ENCODE data around the gene ZNF292. TPM values are rescaled to one million over a fixed set of nuclear protein-coding genes. Genes with fewer than 3 reads are reported as not detected.

ZNF292 gene
- total RNA-seq, 1 experiment from 2014 or later, result 9.7 TPM

DNA sequence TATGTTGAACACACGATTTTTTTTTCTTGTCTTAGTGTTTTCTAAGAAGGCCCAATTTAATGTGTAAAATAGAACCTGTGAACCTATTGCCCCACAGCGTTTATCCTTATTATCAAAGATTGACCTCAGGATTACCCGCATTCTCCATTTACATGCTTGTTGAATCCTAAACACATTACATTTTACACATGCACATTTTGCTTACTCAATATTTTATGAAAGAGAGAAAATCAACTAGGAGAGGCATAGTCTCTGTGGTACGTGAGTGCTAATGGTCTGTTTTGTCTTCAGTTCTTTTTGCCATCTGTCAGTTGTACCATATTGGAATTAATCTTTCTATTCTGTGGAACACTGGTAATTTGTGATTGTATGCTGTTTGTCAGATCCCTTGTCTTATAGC is 86.9 kb downstream of the ZNF292 start:
- DNase-seq (ENCODE audit: low read depth, low spot score), result no peak
- in situ Hi-C loops (cut with HindIII; ENCODE audit: low pct_unique_long_range_greater_than_20kb, low sequenced_read_pairs), result no loop called here

DNA sequence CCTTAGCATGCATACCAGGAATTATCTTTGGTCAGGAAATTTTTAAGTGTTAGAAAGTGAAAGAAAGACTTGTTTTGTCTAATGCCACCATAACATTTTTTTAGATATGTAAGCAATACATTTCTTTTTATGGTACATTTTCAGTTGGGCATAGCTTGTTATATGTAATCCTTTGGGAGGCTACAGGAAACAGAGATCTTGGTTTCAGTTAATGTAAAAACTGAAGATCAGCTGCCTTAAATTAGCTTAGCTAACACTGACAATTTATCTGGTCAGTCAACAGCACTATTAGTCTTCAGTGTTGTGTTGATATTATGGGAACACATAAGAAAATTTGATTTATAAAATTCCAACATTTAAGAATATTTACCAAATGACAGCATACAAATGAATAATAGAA is 88.4 kb downstream of the ZNF292 start:
- in situ Hi-C loops (cut with HindIII; ENCODE audit: low pct_unique_long_range_greater_than_20kb, low sequenced_read_pairs), result no loop called here

DNA sequence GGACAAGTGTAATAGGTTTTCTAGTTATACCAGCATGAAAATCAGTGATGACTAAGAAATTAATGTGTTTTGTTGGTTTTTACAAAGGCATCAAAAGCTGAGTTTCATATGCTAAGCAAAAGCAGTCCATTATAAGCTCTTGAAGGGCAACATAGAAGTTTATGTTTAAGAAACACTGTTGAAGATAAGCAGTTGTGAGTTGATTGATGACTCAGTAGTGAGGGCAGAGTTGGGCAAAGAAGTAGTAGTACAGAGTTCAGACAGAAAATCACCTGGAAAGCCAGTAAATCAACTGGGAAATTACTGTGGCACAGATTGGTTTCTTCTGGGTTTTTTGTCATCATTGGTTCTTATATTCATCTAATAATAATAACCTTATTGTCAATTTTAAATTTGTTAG is 89.0 kb downstream of the ZNF292 start:
- in situ Hi-C loops (cut with HindIII; ENCODE audit: low pct_unique_long_range_greater_than_20kb, low sequenced_read_pairs), result no loop called here

More for the DNA sequence above, 88.4 kb downstream of the ZNF292 start:
- no peak for DNase-seq (ENCODE audit: low read depth, low spot score)

DNA sequence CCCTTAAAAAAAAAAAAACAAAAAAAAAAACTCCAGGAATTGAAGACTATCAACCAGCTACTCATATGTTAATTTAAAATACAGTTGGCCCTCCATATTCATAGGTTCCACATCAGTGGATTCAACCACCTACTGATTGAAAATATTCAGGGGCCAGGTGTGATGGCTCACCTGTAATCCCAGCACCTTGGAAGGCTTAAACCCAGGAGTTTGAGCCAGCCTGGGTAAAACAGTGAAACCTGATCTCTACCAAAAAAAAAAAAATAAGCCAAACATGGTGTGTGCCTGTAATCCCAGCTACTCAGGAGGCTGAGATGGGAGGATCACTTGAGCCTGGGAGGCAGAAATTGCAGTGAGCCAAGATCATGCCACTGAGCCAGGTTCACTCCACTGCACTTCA is 94.7 kb downstream of the ZNF292 start:
- in situ Hi-C loops (cut with HindIII; ENCODE audit: low pct_unique_long_range_greater_than_20kb, low sequenced_read_pairs), result no loop called here
- DNase-seq (ENCODE audit: low read depth, low spot score), result no peak

More for the DNA sequence above, 89.0 kb downstream of the ZNF292 start:
- no peak for DNase-seq (ENCODE audit: low read depth, low spot score)

DNA sequence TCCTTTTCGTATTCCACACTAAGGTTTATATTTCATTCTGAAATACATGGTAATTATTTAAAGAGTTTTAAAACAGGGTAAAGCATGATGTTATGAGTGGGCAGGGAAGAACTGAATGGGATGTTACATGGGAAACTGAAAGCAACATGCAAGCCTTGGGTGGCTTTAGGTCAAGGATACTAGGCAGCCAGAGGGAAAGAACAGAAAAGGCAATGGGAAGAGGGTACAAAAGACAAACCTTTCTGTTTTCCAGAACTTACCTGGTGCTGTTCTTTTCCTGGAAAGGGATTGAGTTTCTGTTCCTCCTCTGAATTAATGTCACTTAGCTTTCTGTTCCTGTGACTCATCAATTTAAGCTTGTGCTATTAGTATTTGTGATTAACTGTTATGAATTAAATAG is 95.9 kb downstream of the ZNF292 start:
- DNase-seq (ENCODE audit: low read depth, low spot score), result no peak
- in situ Hi-C loops (cut with HindIII; ENCODE audit: low pct_unique_long_range_greater_than_20kb, low sequenced_read_pairs), result no loop called here

DNA sequence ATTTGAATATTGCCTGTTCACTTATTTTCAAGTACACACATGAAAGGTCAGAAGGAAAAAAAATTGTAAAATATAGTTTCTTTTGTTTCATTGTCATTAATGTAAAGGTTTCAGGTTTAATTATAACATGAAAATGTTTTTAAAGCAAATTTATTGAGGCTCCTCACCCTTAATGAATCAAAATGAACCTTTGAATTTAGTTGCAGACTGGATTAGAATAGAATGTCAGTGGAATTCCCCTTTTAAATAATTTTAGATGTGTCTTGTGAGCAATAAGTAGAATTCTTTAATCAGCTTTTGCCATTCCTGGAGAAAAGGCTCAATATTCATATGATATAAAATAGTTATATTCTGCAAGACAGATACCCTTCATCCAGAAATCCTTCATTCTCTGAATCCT is 96.4 kb downstream of the ZNF292 start:
- in situ Hi-C loops (cut with HindIII; ENCODE audit: low pct_unique_long_range_greater_than_20kb, low sequenced_read_pairs), result no loop called here

DNA sequence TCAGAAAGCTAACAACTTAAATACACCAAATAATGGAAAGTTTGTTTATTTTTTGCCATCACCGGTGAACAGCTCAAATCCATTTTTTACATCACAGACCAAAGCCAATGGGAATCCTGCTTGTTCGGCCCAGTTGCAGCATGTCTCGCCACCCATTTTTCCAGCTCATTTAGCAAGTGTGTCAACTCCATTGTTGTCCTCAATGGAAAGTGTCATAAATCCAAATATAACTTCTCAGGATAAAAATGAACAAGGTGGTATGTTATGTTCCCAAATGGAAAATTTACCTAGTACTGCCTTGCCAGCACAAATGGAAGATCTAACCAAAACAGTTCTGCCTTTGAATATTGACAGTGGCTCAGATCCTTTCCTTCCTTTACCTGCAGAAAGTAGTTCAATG is 101.7 kb downstream of the ZNF292 start:
- in situ Hi-C loops (cut with HindIII; ENCODE audit: low pct_unique_long_range_greater_than_20kb, low sequenced_read_pairs), result no loop called here
- no peak for DNase-seq (ENCODE audit: low read depth, low spot score)

More for the DNA sequence above, 96.4 kb downstream of the ZNF292 start:
- no peak for DNase-seq (ENCODE audit: low read depth, low spot score)

DNA sequence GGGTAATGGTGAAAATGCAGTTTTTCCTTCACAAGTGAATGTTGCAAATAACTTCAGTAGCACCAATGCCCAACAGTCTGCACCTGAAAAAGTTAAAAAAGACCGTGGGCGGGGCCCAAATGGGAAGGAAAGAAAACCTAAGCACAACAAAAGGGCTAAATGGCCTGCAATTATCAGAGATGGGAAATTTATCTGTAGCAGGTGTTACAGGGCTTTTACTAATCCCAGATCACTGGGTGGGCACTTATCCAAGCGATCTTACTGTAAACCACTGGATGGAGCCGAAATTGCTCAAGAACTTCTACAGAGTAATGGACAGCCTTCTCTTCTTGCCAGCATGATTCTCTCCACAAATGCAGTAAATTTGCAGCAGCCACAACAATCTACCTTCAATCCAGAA is 102.2 kb downstream of the ZNF292 start:
- in situ Hi-C loops (cut with HindIII; ENCODE audit: low pct_unique_long_range_greater_than_20kb, low sequenced_read_pairs), result no loop called here
- DNase-seq (ENCODE audit: low read depth, low spot score), result no peak

DNA sequence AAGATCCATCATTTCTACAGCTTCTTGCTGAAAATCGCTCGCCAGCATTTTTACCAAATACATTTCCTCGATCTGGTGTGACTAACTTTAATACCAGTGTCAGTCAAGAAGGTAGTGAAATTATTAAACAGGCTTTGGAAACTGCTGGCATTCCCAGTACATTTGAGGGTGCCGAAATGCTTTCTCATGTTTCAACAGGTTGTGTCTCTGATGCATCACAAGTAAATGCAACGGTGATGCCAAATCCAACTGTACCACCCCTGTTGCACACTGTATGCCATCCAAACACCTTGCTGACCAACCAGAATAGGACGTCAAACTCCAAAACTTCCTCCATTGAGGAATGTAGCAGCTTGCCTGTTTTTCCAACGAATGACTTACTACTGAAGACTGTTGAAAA is 102.6 kb downstream of the ZNF292 start:
- in situ Hi-C loops (cut with HindIII; ENCODE audit: low pct_unique_long_range_greater_than_20kb, low sequenced_read_pairs), result no loop called here
- DNase-seq (ENCODE audit: low read depth, low spot score), result no peak

DNA sequence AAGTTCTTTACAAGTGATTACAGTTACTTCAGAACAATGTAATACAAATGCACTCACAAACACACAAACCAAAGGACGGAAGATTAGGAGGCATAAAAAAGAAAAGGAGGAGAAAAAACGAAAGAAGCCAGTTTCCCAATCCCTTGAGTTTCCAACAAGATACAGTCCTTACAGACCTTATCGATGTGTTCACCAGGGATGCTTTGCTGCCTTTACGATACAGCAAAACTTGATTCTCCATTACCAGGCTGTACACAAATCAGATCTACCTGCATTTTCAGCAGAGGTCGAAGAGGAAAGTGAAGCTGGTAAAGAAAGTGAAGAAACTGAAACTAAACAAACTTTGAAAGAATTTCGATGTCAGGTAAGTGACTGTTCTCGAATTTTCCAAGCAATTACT is 104.4 kb downstream of the ZNF292 start:
- no peak for DNase-seq (ENCODE audit: low read depth, low spot score)
- in situ Hi-C loops (cut with HindIII; ENCODE audit: low pct_unique_long_range_greater_than_20kb, low sequenced_read_pairs), result no loop called here

DNA sequence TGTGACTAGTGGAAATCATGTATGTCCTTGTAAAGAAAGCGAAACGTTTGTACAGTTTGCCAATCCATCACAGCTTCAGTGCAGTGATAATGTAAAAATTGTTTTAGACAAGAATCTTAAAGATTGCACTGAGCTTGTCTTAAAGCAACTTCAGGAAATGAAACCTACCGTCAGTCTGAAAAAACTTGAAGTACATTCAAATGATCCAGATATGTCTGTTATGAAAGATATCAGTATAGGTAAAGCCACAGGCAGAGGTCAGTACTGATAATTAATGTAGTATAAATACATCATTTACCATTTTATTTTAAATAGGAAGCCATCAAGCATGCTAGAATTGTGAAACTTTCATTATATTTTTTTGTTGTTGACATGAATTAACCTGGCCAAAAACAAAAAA is 106.2 kb downstream of the ZNF292 start:
- DNase-seq (ENCODE audit: low read depth, low spot score), result no peak
- in situ Hi-C loops (cut with HindIII; ENCODE audit: low pct_unique_long_range_greater_than_20kb, low sequenced_read_pairs), result no loop called here

DNA sequence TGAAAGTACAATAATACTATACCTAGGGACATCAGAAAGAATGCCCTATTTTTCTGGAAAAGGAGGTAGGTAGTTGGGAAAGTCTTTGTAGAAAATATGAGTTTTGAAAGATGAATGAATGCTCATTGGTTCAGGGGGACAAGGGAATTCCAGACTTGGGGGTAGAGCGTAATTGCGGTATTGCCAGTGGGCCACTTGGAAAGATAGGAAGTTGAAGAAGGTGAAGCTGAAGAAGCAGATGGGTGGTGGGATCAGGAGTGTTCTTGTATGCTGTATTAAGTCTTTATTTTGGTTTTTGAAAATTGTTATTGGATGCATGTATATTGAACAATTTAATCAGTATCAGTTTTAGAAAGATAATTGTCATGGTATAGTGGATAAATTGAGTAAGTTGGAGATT is 109.1 kb downstream of the ZNF292 start:
- in situ Hi-C loops (cut with HindIII; ENCODE audit: low pct_unique_long_range_greater_than_20kb, low sequenced_read_pairs), result no loop called here
- DNase-seq (ENCODE audit: low read depth, low spot score), result no peak

DNA sequence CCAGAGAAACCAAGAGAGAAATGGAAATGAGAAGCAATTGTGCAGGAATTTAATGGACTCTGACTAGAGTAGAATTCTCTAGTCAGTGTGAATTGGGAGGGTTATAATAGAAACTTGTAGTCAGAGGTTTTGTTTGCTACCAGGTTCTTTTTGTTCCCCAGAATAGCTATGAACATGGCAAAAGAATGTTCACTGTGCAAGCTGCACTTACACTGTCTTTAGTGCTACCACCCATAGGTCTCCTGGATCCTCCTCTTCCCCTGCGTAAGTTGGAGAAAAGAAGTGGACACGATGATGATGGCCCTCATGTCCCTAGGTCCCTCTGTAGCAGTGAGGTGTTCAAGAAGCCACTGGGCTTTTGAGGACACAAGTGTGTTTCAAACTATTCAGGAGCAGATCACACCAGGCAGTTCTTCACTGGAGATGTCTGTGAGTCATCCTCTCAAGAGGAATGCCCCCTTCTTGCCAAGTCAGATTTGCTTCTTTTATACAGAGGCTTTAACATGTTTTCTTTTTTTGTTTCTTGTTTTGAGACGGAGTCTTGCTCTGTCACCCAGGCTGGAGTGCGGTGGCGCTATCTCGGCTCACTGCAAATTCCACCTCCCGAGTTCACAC is 119.4 kb downstream of the ZNF292 start:
- DNase-seq (ENCODE audit: low read depth, low spot score), result no peak
- in situ Hi-C loops (cut with HindIII; ENCODE audit: low pct_unique_long_range_greater_than_20kb, low sequenced_read_pairs), result no loop called here

DNA sequence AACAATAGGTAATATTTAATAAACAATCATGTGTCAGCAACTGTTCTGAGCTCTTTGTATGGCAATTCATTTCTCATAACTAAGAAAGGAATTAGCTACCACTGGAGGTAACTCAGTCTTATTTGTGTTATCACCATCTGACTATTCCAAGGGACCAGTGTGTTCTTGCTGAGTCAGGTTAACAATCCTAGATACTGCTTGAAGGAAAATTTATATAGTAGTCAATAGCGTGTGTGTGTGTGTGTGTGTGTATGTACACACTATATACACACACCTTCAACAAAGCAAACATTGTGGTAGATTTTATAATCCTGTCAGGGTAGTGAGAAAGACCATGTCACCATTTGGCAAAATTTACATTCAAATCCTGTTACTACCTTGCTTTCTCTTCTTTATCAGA is 121.3 kb downstream of the ZNF292 start:
- DNase-seq (ENCODE audit: low read depth, low spot score), result no peak
- in situ Hi-C loops (cut with HindIII; ENCODE audit: low pct_unique_long_range_greater_than_20kb, low sequenced_read_pairs), result no loop called here

DNA sequence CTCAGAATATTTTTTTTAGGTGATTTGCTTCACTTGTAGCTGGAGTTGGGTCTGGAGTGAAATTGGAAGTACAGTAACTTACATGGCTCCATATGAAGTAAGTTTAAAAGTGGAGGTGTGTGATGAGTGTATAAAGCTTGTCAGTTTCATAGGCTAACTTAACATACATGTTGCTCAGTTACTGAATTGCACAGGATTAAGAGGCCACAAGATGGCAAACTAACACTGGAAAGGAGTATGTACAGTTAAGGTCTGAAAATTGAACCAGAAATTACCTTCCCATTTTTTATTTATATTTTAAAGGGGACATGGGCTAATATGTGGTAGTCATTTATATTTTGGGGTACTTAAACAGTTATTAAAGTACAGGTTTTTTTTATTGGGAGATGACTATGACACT is 121.8 kb downstream of the ZNF292 start:
- DNase-seq (ENCODE audit: low read depth, low spot score), result peak; percentile 55
- in situ Hi-C loops (cut with HindIII; ENCODE audit: low pct_unique_long_range_greater_than_20kb, low sequenced_read_pairs), result no loop called here

DNA sequence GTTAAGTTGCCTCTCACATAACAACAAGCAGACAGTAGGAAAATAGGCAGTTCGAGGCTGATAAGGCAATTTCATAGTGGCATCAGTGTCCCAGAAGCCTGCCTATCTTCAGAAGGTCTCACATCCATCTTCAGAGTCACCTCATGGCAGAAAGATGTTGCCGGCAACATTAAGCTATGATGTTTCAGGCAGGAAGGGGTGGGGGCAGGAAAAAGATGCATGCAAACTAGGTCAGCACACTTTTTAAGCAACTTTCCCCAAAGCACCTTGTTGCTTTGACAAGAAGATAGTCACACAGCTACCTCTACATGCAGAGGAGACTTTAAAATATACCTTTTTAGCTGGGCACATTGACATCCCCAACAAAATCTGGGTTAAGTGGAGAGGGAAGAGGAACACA is 123.8 kb downstream of the ZNF292 start:
- DNase-seq (ENCODE audit: low read depth, low spot score), result no peak
- in situ Hi-C loops (cut with HindIII; ENCODE audit: low pct_unique_long_range_greater_than_20kb, low sequenced_read_pairs), result no loop called here

DNA sequence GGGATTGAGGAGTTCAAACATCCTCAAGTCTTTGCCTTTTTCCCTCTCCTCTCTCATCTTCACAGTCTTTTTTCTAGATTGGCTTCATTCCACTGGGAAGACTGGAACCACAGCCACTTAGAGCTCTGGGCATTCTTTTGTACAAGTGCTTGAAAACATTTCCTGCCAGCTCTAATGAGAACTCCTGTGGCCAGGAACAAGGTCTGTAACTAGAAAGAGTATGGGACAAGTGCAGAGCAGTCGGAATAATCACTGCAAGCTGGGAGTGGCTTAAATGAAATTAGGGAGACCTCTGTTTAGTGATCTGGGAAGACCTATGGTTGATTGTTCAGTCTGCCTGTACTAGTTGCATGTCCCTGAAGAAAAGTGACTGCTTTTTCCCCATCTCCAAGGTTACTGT is 126.1 kb downstream of the ZNF292 start:
- in situ Hi-C loops (cut with HindIII; ENCODE audit: low pct_unique_long_range_greater_than_20kb, low sequenced_read_pairs), result no loop called here
- DNase-seq (ENCODE audit: low read depth, low spot score), result no peak

DNA sequence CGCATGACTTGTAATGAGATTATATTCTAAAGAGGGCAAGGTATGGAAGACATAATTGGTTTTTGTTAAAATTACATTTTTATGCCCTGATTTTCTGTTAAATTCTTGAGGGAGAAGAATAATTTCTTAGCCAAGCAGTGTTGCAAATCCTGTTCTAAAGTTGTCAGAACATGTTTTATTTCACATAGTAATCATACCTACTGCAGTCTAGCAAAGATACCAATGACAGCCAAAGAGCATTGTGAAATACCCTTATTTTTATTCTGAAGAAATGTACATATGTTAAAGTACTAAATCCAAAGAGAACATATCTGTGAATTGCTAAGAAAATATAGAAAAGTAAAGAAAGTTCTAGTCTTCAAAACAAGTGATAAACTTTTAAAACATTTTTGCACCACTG is 127.4 kb downstream of the ZNF292 start:
- DNase-seq (ENCODE audit: low read depth, low spot score), result no peak
- in situ Hi-C loops (cut with HindIII; ENCODE audit: low pct_unique_long_range_greater_than_20kb, low sequenced_read_pairs), result no loop called here

DNA sequence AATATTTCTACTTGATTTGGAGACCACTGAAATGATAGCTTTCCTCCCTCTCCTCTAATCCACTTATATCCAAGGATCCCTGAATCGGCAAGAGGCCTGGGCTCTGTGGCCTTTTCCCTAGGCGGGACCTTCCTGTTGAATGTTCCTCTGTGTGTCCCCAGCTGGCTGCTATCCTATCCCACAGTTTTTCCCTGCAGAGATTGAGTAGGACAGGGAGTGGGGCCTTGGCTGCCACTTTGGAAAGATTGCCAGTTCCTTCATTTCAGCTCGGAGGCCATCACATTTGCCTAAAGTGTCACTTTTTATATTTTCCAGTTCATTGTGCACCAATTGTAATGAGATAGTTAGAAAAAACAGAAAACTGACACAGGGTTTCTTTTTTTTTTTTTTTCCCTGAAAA is 128.1 kb downstream of the ZNF292 start:
- DNase-seq (ENCODE audit: low read depth, low spot score), result no peak
- in situ Hi-C loops (cut with HindIII; ENCODE audit: low pct_unique_long_range_greater_than_20kb, low sequenced_read_pairs), result no loop called here

DNA sequence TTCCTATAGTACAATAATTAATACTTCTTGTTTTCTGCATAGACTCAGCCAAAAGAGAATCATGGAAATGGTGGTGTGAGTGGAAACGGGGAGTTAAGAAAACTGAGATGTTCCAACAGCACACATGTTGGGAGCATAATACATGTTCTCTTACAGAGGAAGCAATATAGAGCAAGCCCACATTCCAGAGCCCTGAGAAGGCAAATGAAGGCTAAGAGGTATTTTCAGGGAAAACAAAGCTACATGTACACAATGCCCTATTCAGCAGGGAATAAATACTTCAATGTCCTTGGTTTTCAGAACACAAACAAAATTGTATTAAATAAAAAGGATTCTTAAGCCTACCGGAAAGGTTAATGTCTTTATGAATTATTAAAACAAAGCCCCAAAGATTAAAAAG is 131.9 kb downstream of the ZNF292 start:
- DNase-seq (ENCODE audit: low read depth, low spot score), result peak; percentile 41
- in situ Hi-C loops (cut with HindIII; ENCODE audit: low pct_unique_long_range_greater_than_20kb, low sequenced_read_pairs), result no loop called here
